Glutamatergic neuron (in vitro differentiated cells): ENCODE results near the gene NUP42. TPM values are rescaled to one million over a fixed set of nuclear protein-coding genes. Genes with fewer than 3 reads are reported as not detected.

ENCODE experiments used
- DNase-seq: peaks from one replicate; pipeline ENCODE4 v3.0.0; 2022
- H3K27ac Mint-ChIP-seq: one replicate; pipeline ENCODE4 v1.8.0; 2020; ENCODE audit warnings: mild to moderate bottlenecking, mixed read lengths, inconsistent platforms; ENCODE audit not compliant: unreplicated experiment
- H3K27me3 Mint-ChIP-seq: one replicate; pipeline ENCODE4 v1.8.0; 2020; ENCODE audit warnings: mild to moderate bottlenecking, moderate library complexity, mixed read lengths, inconsistent platforms; ENCODE audit not compliant: unreplicated experiment
- H3K36me3 Mint-ChIP-seq: one replicate; pipeline ENCODE4 v1.8.0; 2020; ENCODE audit warnings: mild to moderate bottlenecking, mixed read lengths, inconsistent platforms; ENCODE audit not compliant: unreplicated experiment
- H3K4me1 Mint-ChIP-seq: one replicate; pipeline ENCODE4 v1.8.0; 2020; ENCODE audit warnings: mild to moderate bottlenecking, low read depth, mixed read lengths, inconsistent platforms; ENCODE audit not compliant: unreplicated experiment
- H3K4me3 Mint-ChIP-seq: one replicate; pipeline ENCODE4 v1.8.0; 2020; ENCODE audit warnings: mild to moderate bottlenecking, mixed read lengths, inconsistent platforms; ENCODE audit not compliant: unreplicated experiment
- H3K9me3 Mint-ChIP-seq: one replicate; pipeline ENCODE4 v1.8.0; 2020; ENCODE audit warnings: mild to moderate bottlenecking, moderate library complexity, mixed read lengths, inconsistent platforms; ENCODE audit not compliant: unreplicated experiment
- CTCF ChIP-seq: fragments of 200-600 bp; sonication (generic); IDR thresholded peaks from one replicate; pipeline ENCODE4 v1.5.0; 2021; ENCODE audit not compliant: partially characterized antibody, unreplicated experiment
- total RNA-seq: library from RNA; stranded (reverse); fragmentation: NEBNext Ultra II Directional; extraction: Animal tissue kit (Norgen Biotek cat#: 25700); gene quantifications from one replicate; pipeline ENCODE4 v1.2.1, GENCODE V29; 2021; ENCODE audit not compliant: unreplicated experiment

Gene NUP42
- total RNA-seq, 1 donor from 2014 or later = 47.7 TPM

DNA sequence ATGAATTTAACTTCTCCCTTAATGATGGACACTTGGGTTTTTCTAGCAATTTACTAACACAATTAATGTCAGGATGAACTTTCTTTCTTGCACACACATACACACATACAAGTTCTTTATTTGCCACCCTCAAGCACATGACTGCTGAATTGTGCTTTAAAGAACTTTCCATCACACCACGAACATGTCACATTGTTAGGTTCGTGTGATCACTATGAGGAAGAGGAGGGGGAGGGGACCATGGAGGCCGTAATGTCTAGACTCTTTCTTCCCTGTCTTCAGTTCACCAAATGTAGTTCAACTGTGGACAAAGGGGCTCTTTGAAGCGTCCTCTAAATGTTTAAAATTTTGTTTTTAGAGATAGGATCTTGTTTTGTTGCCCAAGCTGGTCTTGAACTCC is 31.0 kb downstream of the NUP42 start:
- Mint-ChIP-seq H3K27me3 (no peaks in the 10 kb centered on the region), H3K9me3 (no peaks in the 10 kb centered on the region), H3K36me3 (no peaks in the 10 kb centered on the region), H3K27ac (no peak overlapping the region), H3K4me1 (peaks cover 1% of the 10 kb centered on the region), H3K4me3 (no peak overlapping the region)
- no peak for DNase-seq
- TF ChIP-seq CTCF = no peak

GRCh38 chr7:23213755-23214154 is 31.9 kb downstream of the NUP42 start:
- DNase-seq = no peak
- H3K4me3 Mint-ChIP-seq = no peak overlapping the region
- no peaks in the 10 kb centered on the region for H3K9me3 Mint-ChIP-seq
- no peak for TF ChIP-seq CTCF
- H3K4me1 Mint-ChIP-seq = no peaks in the 10 kb centered on the region
- no peak overlapping the region for H3K27ac Mint-ChIP-seq
- H3K36me3 Mint-ChIP-seq = no peaks in the 10 kb centered on the region
- H3K27me3 Mint-ChIP-seq = no peaks in the 10 kb centered on the region

DNA sequence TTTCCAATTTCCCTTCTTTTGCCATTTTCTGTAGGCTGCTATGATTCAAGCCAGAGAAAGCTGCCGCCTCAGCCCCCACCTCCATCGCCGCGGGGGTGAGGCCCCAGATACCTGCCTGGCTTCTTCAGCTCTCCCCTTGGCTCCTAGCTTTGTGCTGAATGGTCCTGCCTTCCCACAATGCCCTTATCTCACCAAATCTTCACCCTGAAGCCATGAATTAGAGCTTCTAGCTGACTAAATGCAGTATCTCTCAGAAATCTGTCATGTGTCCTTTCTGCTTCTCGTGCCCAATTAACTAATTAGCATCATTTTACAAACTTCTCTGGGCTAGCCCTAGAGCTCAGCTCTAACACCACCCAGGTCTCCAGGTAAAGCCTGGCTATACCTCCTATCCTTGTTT is 32.6 kb downstream of the NUP42 start:
- no peaks in the 10 kb centered on the region for H3K36me3 Mint-ChIP-seq
- TF ChIP-seq CTCF = no peak
- no peaks in the 10 kb centered on the region for H3K9me3 Mint-ChIP-seq
- H3K27ac Mint-ChIP-seq = no peak overlapping the region
- H3K4me1 Mint-ChIP-seq = no peaks in the 10 kb centered on the region
- H3K27me3 Mint-ChIP-seq = no peaks in the 10 kb centered on the region
- H3K4me3 Mint-ChIP-seq = no peak overlapping the region
- DNase-seq = no peak

GRCh38 chr7:23214938-23215337 is 33.1 kb downstream of the NUP42 start:
- no peak for TF ChIP-seq CTCF
- Mint-ChIP-seq H3K9me3 (no peaks in the 10 kb centered on the region), H3K4me3 (no peak overlapping the region), H3K4me1 (no peaks in the 10 kb centered on the region), H3K27ac (no peak overlapping the region), H3K36me3 (no peaks in the 10 kb centered on the region), H3K27me3 (no peaks in the 10 kb centered on the region)
- no peak for DNase-seq

- H3K36me3 Mint-ChIP-seq = no peaks in the 10 kb centered on the region
- H3K27me3 Mint-ChIP-seq = no peaks in the 10 kb centered on the region
- H3K4me3 Mint-ChIP-seq = no peak overlapping the region
- no peak overlapping the region for H3K27ac Mint-ChIP-seq
- no peak for DNase-seq
- TF ChIP-seq CTCF = no peak
- no peaks in the 10 kb centered on the region for H3K9me3 Mint-ChIP-seq
- peaks cover 5% of the 10 kb centered on the region for H3K4me1 Mint-ChIP-seq
These were observed 34.2 kb downstream of the NUP42 start for GRCh38 chr7:23216021-23216420.
